GM23338 (cell line): ENCODE data around the gene UIMC1. TPM values are rescaled to one million over a fixed set of nuclear protein-coding genes. Genes with fewer than 3 reads are reported as not detected.

Source experiments
- ATAC-seq: fragments of 200-7000 bp; cut with Tn5 transposase; 3 replicates; pipeline ENCODE4 v1.9.1; 2020
- DNase-seq: peaks from one replicate; pipeline ENCODE4 v3.0.0-alpha.2; 2015; ENCODE audit warnings: low spot score
- H2AFZ ChIP-seq: fragments of 200-600 bp; sonication (generic); 2 replicates; pipeline ENCODE4 v1.8.0; 2016; ENCODE audit warnings: antibody characterized with exemption, mild to moderate bottlenecking, moderate library complexity
- H3F3A ChIP-seq: fragments of 200-600 bp; sonication (generic); replicated peaks from 2 replicates; pipeline ENCODE4 v1.8.0; 2017; ENCODE audit warnings: antibody characterized with exemption, mixed run types, low read depth
- H3K27ac ChIP-seq: fragments of 200-600 bp; sonication (generic); 2 replicates; pipeline ENCODE4 v1.6.1; 2016; ENCODE audit warnings: low read depth
- H3K27me3 ChIP-seq: fragments of 200-600 bp; sonication (generic); 2 replicates; pipeline ENCODE4 v1.8.0; 2016; ENCODE audit warnings: mild to moderate bottlenecking, mixed run types, moderate library complexity; ENCODE audit not compliant: insufficient read depth
- H3K36me3 ChIP-seq: fragments of 200-600 bp; sonication (generic); 2 replicates; pipeline ENCODE4 v1.8.0; 2016; ENCODE audit warnings: mild to moderate bottlenecking; ENCODE audit not compliant: insufficient read depth
- H3K4me1 ChIP-seq: fragments of 200-600 bp; sonication (generic); 2 replicates; pipeline ENCODE4 v1.8.0; 2016; ENCODE audit warnings: mild to moderate bottlenecking, moderate library complexity; ENCODE audit not compliant: insufficient read depth
- H3K4me2 ChIP-seq: fragments of 200-600 bp; sonication (generic); 2 replicates; pipeline ENCODE4 v1.7.1; 2017; ENCODE audit warnings: mixed run types
- H3K4me3 ChIP-seq: fragments of 200-600 bp; sonication (generic); 2 replicates; pipeline ENCODE4 v1.6.1; 2016; ENCODE audit warnings: mixed run types
- H3K79me2 ChIP-seq: fragments of 200-600 bp; sonication (generic); replicated peaks from 2 replicates; pipeline ENCODE4 v1.8.0; 2017; ENCODE audit warnings: mild to moderate bottlenecking; ENCODE audit not compliant: insufficient read depth
- H3K9me2 ChIP-seq: fragments of 200-600 bp; sonication (generic); 2 replicates; pipeline ENCODE4 v1.8.0; 2017; ENCODE audit not compliant: insufficient read depth
- H4K20me1 ChIP-seq: fragments of 200-600 bp; sonication (generic); replicated peaks from 2 replicates; pipeline ENCODE4 v1.8.0; 2017; ENCODE audit warnings: mild to moderate bottlenecking; ENCODE audit not compliant: insufficient read depth
- H3K27ac Mint-ChIP-seq: 2 replicates; pipeline ENCODE4 v1.8.0; 2020; ENCODE audit warnings: inconsistent platforms, mild to moderate bottlenecking, moderate library complexity, mixed read lengths
- H3K27me3 Mint-ChIP-seq: 3 replicates; pipeline ENCODE4 v1.8.0; 2022; ENCODE audit warnings: low read depth, mild to moderate bottlenecking, moderate library complexity, mixed read lengths, inconsistent platforms; ENCODE audit not compliant: insufficient read depth, poor library complexity
- H3K36me3 Mint-ChIP-seq: 3 replicates; pipeline ENCODE4 v1.8.0; 2021; ENCODE audit warnings: low read depth, mild to moderate bottlenecking, inconsistent platforms, moderate library complexity, mixed read lengths
- H3K4me1 Mint-ChIP-seq: 3 replicates; pipeline ENCODE4 v1.8.0; 2020; ENCODE audit warnings: mild to moderate bottlenecking, inconsistent platforms, mixed read lengths
- H3K4me3 Mint-ChIP-seq: 3 replicates; pipeline ENCODE4 v1.8.0; 2021; ENCODE audit warnings: moderate library complexity, mild to moderate bottlenecking, inconsistent platforms, mixed read lengths
- H3K9me3 Mint-ChIP-seq: 3 replicates; pipeline ENCODE4 v1.8.0; 2020; ENCODE audit warnings: moderate library complexity, mild to moderate bottlenecking, inconsistent platforms, mixed read lengths
- CTCF ChIP-seq, 2 experiments: fragments of 200-600 bp in 1 of 2; sonication (generic) in 1 of 2; conservative IDR thresholded peaks; 2 replicates each; pipeline versions ENCODE4 v1.5.1 to v1.6.1; 2016 to 2017; ENCODE audit warnings: antibody characterized with exemption in 2 of 2, low read depth in 2 of 2, mild to moderate bottlenecking in 2 of 2, moderate library complexity in 1 of 2
- EZH2phosphoT487 ChIP-seq: fragments of 200-600 bp; sonication (generic); IDR thresholded peaks from one replicate; pipeline ENCODE4 v1.8.1; 2018; ENCODE audit warnings: antibody characterized with exemption; ENCODE audit not compliant: unreplicated experiment
- JUNB ChIP-seq: IDR thresholded peaks from one replicate; pipeline ENCODE4 v1.6.1; 2016; ENCODE audit warnings: antibody characterized with exemption; ENCODE audit not compliant: unreplicated experiment
- NANOG ChIP-seq: IDR thresholded peaks from 2 replicates; pipeline ENCODE4 v1.6.1; 2016; ENCODE audit warnings: antibody characterized with exemption, borderline replicate concordance
- REST ChIP-seq: IDR thresholded peaks from one replicate; pipeline ENCODE4 v1.6.1; 2018; ENCODE audit warnings: antibody characterized with exemption; ENCODE audit not compliant: unreplicated experiment
- ZNF462 ChIP-seq: fragments of 250-450 bp; sonication (Bioruptor Pico); IDR thresholded peaks from 2 replicates; pipeline ENCODE4 v1.5.0; 2020; ENCODE audit warnings: mild to moderate bottlenecking, moderate library complexity
- polyA plus RNA-seq: library from polyadenylated mRNA; unstranded; fragments of >200 nt; fragmentation: Nextera tagmentation; extraction: Ambion mirVana; gene quantifications from 2 replicates; pipeline ENCODE4 v1.2.1, GENCODE V29; 2016
- total RNA-seq: library from RNA; depleted of rRNA; stranded (reverse); fragments of >200 nt; shearing (Covaris generic); gene quantifications from 2 replicates; pipeline ENCODE4 v1.2.3, GENCODE V29; 2014

Gene UIMC1
- total and polyA plus RNA-seq, 2 experiments from 2014 or later: 36.4 to 40.1 TPM

- Histone ChIP-seq H3K79me2 (no peaks in the 10 kb centered on the region), H3K27me3 (no peaks in the 10 kb centered on the region), H3K4me2 (no peak overlapping the region), H2AFZ (no peak overlapping the region), H4K20me1 (no peaks in the 10 kb centered on the region), H3F3A (no peaks in the 10 kb centered on the region), H3K36me3 (no peaks in the 10 kb centered on the region), H3K27ac (no peak overlapping the region), H3K4me3 (no peak overlapping the region), H3K4me1 (no peaks in the 10 kb centered on the region), H3K9me2 (no peaks in the 10 kb centered on the region)
- peak in 1 of 2 experiments; percentile 61; a peak in 2 of 4 replicates for TF ChIP-seq CTCF (conservative IDR thresholded peaks at IDR 0.05; ENCODE audit: low read depth in 2 of 2)
- TF ChIP-seq REST: no peak
- TF ChIP-seq JUNB: no peak
- no peak for TF ChIP-seq NANOG
- TF ChIP-seq EZH2phosphoT487: no peak
- TF ChIP-seq ZNF462: no peak
- Mint-ChIP-seq H3K4me3 (no peak overlapping the region), H3K4me1 (peaks cover 9% of the 10 kb centered on the region; the same call in 1 of the 3 replicates), H3K36me3 (no peaks in the 10 kb centered on the region), H3K27me3 (peaks cover 9% of the 10 kb centered on the region), H3K27ac (no peak overlapping the region), H3K9me3 (no peaks in the 10 kb centered on the region)
- DNase-seq (no peak), ATAC-seq (peak; percentile 68)
These were observed 119.2 kb downstream of the UIMC1 start for GRCh38 chr5:176887252-176887849.
